Spleen (tissue), 7 donors: ENCODE results near the gene MEIS2.

Experiments
- CTCF ChIP-seq, 11 experiments: fragments of 200-600 bp in 7 of 11; fragments of 450-650 bp in 4 of 11; sonication (generic) in 4 of 11; IDR thresholded peaks in 8 of 11; conservative IDR thresholded peaks in 3 of 11; 1 replicate in 7 of 11; 2 replicates in 4 of 11; pipeline versions ENCODE4 v1.4.0 to v1.8.0; 2016 to 2021; ENCODE audit warnings: antibody characterized with exemption in 11 of 11, inconsistent platforms in 4 of 11, mild to moderate bottlenecking in 1 of 11
- POLR2A ChIP-seq, 3 donors: fragments of 450-650 bp; IDR thresholded peaks; one replicate each; pipeline ENCODE4 v1.5.1; 2017; ENCODE audit warnings: antibody characterized with exemption in 3 of 3, mild to moderate bottlenecking in 1 of 3
- POLR2AphosphoS5 ChIP-seq, 3 donors: sonication (generic); formaldehyde crosslinking; IDR thresholded peaks; one replicate each; pipeline ENCODE4 v1.5.1; 2017; ENCODE audit warnings: antibody characterized with exemption in 3 of 3
- donor health status: DM: no; HTN: no; CAD: no; lungs with moderate emphysema.
- donor health status: DM: no; HTN: no; CAD: no.
- donor health status: DM: no; HTN: no; CAD: no.

GRCh38 chr15:36936613-36937012 lies 163.7 kb downstream of the MEIS2 start:
- TF ChIP-seq POLR2A (IDR thresholded peaks at IDR 0.05), result no peak
- no peak for TF ChIP-seq CTCF (IDR thresholded peaks at IDR 0.05 in 8 of 11, conservative IDR thresholded peaks at IDR 0.05 in 3 of 11)
- TF ChIP-seq POLR2AphosphoS5 (IDR thresholded peaks at IDR 0.05), result no peak
